Type B pancreatic cell (in vitro differentiated cells): Measurements from ENCODE around the gene REV1. TPM values are rescaled to one million over a fixed set of nuclear protein-coding genes. Genes with fewer than 3 reads are reported as not detected.
A peak's percentile ranks its signal among the peaks of the same experiment; 100 is the strongest.

Source experiments
- DNase-seq: peaks from one replicate; pipeline ENCODE4 v3.0.0; 2021; ENCODE audit warnings: mixed read lengths; ENCODE audit not compliant: unreplicated experiment; ENCODE audit errors: extremely low spot score
- H3K27ac Mint-ChIP-seq: 2 replicates; pipeline ENCODE4 v1.8.0; 2021; ENCODE audit warnings: mild to moderate bottlenecking, mixed read lengths
- H3K27me3 Mint-ChIP-seq: 2 replicates; pipeline ENCODE4 v1.8.0; 2021; ENCODE audit warnings: mixed read lengths
- H3K36me3 Mint-ChIP-seq: 2 replicates; pipeline ENCODE4 v1.8.0; 2021; ENCODE audit warnings: mixed read lengths
- H3K4me1 Mint-ChIP-seq: one replicate; pipeline ENCODE4 v1.8.0; 2021; ENCODE audit warnings: mixed read lengths; ENCODE audit not compliant: unreplicated experiment
- H3K4me3 Mint-ChIP-seq: 2 replicates; pipeline ENCODE4 v1.8.0; 2021; ENCODE audit warnings: mild to moderate bottlenecking, mixed read lengths
- H3K9me3 Mint-ChIP-seq: 2 replicates; pipeline ENCODE4 v1.8.0; 2021; ENCODE audit warnings: mixed read lengths
- total RNA-seq: library from RNA; stranded (reverse); gene quantifications from 2 replicates; pipeline ENCODE4 v1.2.1, GENCODE V29; 2021; ENCODE audit warnings: low replicate concordance
- TF ChIP-seq, protein P1 (sequence below): fragments of 200-600 bp; sonication (generic); conservative IDR thresholded peaks from 2 replicates; pipeline ENCODE4 v1.5.0; 2021; ENCODE audit warnings: antibody characterized with exemption, mild to moderate bottlenecking

Gene REV1
- total RNA-seq, 1 donor from 2014 or later = 42.6 TPM

DNA sequence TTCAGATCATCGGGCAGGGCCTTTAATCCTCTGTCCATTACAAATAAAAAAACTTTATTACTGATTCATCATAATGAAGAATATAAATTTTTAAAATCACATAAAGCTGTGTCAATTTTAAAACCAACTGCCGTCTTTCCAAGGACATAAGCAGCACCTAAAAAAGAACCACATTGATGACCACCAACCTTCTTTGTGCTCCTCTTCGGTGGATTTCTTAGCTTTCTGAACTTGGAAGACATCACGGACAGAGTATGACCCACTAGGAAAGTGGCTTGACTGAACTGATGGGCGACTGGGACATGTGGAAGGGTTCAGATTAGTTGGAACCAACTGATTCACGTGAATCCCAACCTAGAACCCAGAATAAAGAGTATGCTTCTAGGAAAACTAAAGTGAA lies 83.7 kb downstream of the REV1 start:
- Mint-ChIP-seq H3K9me3 (no peaks in the 10 kb centered on the region), H3K36me3 (peaks cover 32% of the 10 kb centered on the region), H3K27ac (no peak overlapping the region), H3K4me3 (no peak overlapping the region), H3K27me3 (no peaks in the 10 kb centered on the region), H3K4me1 (peaks cover 27% of the 10 kb centered on the region)
- TF ChIP-seq, protein P1, sequence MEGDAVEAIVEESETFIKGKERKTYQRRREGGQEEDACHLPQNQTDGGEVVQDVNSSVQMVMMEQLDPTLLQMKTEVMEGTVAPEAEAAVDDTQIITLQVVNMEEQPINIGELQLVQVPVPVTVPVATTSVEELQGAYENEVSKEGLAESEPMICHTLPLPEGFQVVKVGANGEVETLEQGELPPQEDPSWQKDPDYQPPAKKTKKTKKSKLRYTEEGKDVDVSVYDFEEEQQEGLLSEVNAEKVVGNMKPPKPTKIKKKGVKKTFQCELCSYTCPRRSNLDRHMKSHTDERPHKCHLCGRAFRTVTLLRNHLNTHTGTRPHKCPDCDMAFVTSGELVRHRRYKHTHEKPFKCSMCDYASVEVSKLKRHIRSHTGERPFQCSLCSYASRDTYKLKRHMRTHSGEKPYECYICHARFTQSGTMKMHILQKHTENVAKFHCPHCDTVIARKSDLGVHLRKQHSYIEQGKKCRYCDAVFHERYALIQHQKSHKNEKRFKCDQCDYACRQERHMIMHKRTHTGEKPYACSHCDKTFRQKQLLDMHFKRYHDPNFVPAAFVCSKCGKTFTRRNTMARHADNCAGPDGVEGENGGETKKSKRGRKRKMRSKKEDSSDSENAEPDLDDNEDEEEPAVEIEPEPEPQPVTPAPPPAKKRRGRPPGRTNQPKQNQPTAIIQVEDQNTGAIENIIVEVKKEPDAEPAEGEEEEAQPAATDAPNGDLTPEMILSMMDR = no peak
- no peak for DNase-seq

GRCh38 chr2:99404797-99405669 lies 84.8 kb downstream of the REV1 start:
- Mint-ChIP-seq H3K27me3 (no peaks in the 10 kb centered on the region), H3K4me1 (peaks cover 27% of the 10 kb centered on the region), H3K9me3 (no peaks in the 10 kb centered on the region), H3K36me3 (peaks cover 29% of the 10 kb centered on the region), H3K4me3 (peak overlapping the region; percentile 73), H3K27ac (peak overlapping the region; percentile 93)
- DNase-seq = no peak
- TF ChIP-seq, protein P1 = no peak

DNA sequence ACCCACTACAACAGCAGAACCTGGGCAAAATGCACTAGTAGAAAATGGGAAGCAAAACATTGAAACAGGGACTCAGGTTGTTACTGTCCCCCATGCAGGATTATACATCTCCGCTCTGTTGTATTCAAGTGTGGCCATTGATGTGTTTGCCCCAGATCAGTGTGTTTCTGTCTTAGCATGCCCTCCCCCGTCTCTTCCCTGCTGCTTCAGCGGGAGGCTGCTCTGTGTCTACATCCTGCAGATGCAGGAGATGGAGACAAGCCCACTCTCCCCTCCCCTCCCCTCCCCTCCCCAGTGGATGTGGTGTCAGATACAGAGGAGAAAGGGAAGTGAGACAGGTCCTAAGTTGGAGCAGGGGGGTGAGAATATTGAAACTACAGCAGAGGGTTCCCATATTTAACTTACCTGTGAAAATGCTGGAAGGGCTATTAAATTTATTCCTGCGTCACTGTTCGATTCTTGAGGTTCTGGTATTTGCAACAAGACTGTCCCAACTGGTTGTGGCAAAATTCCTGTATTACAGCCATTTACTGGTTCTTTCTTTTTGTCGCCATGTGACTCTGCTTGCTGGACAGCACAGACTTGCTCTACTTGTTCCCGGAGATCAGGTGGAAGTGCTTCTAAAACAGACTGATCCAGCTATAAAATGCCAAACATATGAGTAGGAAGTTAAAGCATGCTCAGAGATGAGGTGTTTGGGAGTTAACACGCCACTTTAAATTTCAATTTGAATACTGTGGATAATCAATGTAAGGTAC lies 85.6 kb downstream of the REV1 start:
- peak overlapping the region; percentile 73 for H3K4me3 Mint-ChIP-seq
- peaks cover 27% of the 10 kb centered on the region for H3K4me1 Mint-ChIP-seq
- no peaks in the 10 kb centered on the region for H3K27me3 Mint-ChIP-seq
- no peak for DNase-seq
- H3K9me3 Mint-ChIP-seq = no peaks in the 10 kb centered on the region
- TF ChIP-seq, protein P1 = no peak
- H3K27ac Mint-ChIP-seq = peak overlapping the region; percentile 93
- H3K36me3 Mint-ChIP-seq = peaks cover 35% of the 10 kb centered on the region

- no peak for DNase-seq
- Mint-ChIP-seq H3K27ac (peak overlapping the region; percentile 93), H3K4me1 (peaks cover 27% of the 10 kb centered on the region), H3K4me3 (peak overlapping the region; percentile 40), H3K27me3 (no peaks in the 10 kb centered on the region), H3K9me3 (no peaks in the 10 kb centered on the region), H3K36me3 (peaks cover 36% of the 10 kb centered on the region)
- TF ChIP-seq, protein P1 = no peak
Measured at GRCh38 chr2:99403524-99403923, 86.3 kb downstream of the REV1 start.

GRCh38 chr2:99403084-99403483 lies 86.7 kb downstream of the REV1 start:
- H3K27me3 Mint-ChIP-seq = no peaks in the 10 kb centered on the region
- TF ChIP-seq, protein P1 = no peak
- H3K36me3 Mint-ChIP-seq = peaks cover 40% of the 10 kb centered on the region
- no peak for DNase-seq
- H3K4me3 Mint-ChIP-seq = no peak overlapping the region
- no peaks in the 10 kb centered on the region for H3K9me3 Mint-ChIP-seq
- peaks cover 27% of the 10 kb centered on the region for H3K4me1 Mint-ChIP-seq
- H3K27ac Mint-ChIP-seq = peak overlapping the region; percentile 93
